ENCODE measurements around the gene ASB3. TPM values are rescaled to one million over a fixed set of nuclear protein-coding genes. Genes with fewer than 3 reads are reported as not detected.
A peak's percentile ranks its signal among the peaks of the same experiment; 100 is the strongest.

The ASB3 gene
- total RNA-seq, 3 donors from 2014 or later = 11.5 to 15.9 (median 12.8) TPM

DNA sequence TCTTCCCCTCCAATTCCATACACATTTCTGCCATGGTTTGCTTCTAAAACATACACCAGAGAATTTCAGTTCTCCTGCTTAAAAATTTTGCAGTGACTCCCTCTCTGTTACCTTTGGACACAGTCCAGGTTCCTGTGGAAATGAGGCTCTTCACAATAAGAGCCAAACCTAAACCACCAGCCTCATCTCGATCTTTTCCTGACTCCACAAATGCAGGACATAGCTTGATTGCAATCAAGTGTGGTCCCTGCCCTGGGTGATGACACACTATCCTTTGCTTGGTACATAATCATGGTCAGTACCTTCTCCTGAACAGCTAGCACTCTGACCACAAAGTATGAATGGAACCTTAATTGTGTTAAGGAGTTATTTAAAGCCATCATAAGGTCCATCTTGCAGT, 154.0 kb downstream of the ASB3 start:
- Mint-ChIP-seq H3K4me3 (no peak overlapping the region), H3K9me3 (no peaks in the 10 kb centered on the region), H3K27me3 (ENCODE audit: low read depth) (no peaks in the 10 kb centered on the region), H3K4me1 (ENCODE audit: low read depth) (no peaks in the 10 kb centered on the region), H3K36me3 (ENCODE audit: insufficient read depth) (no peaks in the 10 kb centered on the region)
- DNase-seq = no peak
- ATAC-seq = no peak

DNA sequence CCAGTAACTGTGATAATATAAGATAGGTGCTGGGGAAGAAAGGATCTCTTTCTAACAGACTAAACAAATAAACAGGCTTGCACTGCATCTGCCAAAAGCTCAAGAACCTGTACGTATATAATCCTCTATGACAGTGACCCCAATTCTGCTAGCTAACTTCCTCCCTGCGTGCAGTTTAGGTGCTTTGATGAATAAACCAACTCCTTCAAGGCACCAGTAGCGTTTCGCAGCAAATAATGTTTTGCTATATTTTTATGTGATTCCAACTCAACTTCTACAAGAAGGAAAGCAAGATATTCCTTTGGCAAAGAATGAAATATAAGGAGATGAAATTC, 154.7 kb downstream of the ASB3 start:
- Mint-ChIP-seq H3K36me3 (ENCODE audit: insufficient read depth) (no peaks in the 10 kb centered on the region), H3K27me3 (ENCODE audit: low read depth) (no peaks in the 10 kb centered on the region), H3K4me3 (no peak overlapping the region), H3K4me1 (ENCODE audit: low read depth) (no peaks in the 10 kb centered on the region), H3K9me3 (no peaks in the 10 kb centered on the region)
- DNase-seq (no peak), ATAC-seq (no peak)

GRCh38 chr2:53631313-53632125, 155.2 kb downstream of the ASB3 start:
- Mint-ChIP-seq H3K36me3 (ENCODE audit: insufficient read depth) (no peaks in the 10 kb centered on the region), H3K4me1 (ENCODE audit: low read depth) (no peaks in the 10 kb centered on the region), H3K4me3 (no peak overlapping the region), H3K9me3 (no peaks in the 10 kb centered on the region), H3K27me3 (ENCODE audit: low read depth) (no peaks in the 10 kb centered on the region)
- DNase-seq (no peak), ATAC-seq (peak in 1 of 2 donors; percentile 38)

GRCh38 chr2:53630026-53630606, 156.6 kb downstream of the ASB3 start:
- no peak overlapping the region for H3K4me3 Mint-ChIP-seq
- DNase-seq = no peak
- no peak for ATAC-seq

DNA sequence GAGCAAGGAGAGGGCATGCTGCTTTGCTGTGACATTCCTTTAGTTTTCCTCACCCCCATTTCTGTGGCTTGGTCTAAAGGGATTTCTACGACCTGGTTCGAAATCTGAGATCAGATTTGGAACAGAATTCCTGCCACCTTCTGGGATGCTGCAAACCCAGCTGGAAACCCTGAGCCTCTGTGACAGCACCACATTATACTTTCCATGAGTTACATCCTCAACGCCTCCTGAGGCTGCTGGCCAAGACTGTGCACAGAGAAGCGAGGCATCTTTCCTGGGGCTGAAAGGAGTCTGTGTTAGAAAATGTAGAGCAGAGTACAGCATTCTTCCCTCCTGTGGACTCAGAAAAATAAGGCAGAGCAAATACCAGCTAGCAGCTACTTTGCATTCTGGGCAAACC, 157.3 kb downstream of the ASB3 start:
- DNase-seq (no peak), ATAC-seq (no peak)
- Mint-ChIP-seq H3K36me3 (ENCODE audit: insufficient read depth) (no peaks in the 10 kb centered on the region), H3K4me1 (ENCODE audit: low read depth) (no peaks in the 10 kb centered on the region), H3K9me3 (no peaks in the 10 kb centered on the region), H3K4me3 (no peak overlapping the region), H3K27me3 (ENCODE audit: low read depth) (no peaks in the 10 kb centered on the region)

More at GRCh38 chr2:53630026-53630606, 156.6 kb downstream of the ASB3 start:
- H3K9me3 Mint-ChIP-seq = no peaks in the 10 kb centered on the region
- no peaks in the 10 kb centered on the region for H3K4me1 Mint-ChIP-seq (ENCODE audit: low read depth)
- H3K27me3 Mint-ChIP-seq (ENCODE audit: low read depth) = no peaks in the 10 kb centered on the region
- H3K36me3 Mint-ChIP-seq (ENCODE audit: insufficient read depth) = no peaks in the 10 kb centered on the region

- Mint-ChIP-seq H3K36me3 (ENCODE audit: insufficient read depth) (no peaks in the 10 kb centered on the region), H3K4me3 (no peak overlapping the region), H3K9me3 (no peaks in the 10 kb centered on the region), H3K4me1 (ENCODE audit: low read depth) (no peaks in the 10 kb centered on the region), H3K27me3 (ENCODE audit: low read depth) (no peaks in the 10 kb centered on the region)
- DNase-seq (no peak), ATAC-seq (no peak)
Observed at GRCh38 chr2:53629001-53629400, 157.8 kb downstream of the ASB3 start.

GRCh38 chr2:53622141-53622540, 164.6 kb downstream of the ASB3 start:
- Mint-ChIP-seq H3K27me3 (ENCODE audit: low read depth) (no peaks in the 10 kb centered on the region), H3K9me3 (no peaks in the 10 kb centered on the region), H3K36me3 (ENCODE audit: insufficient read depth) (no peaks in the 10 kb centered on the region), H3K4me3 (no peak overlapping the region), H3K4me1 (ENCODE audit: low read depth) (no peaks in the 10 kb centered on the region)
- DNase-seq = no peak
- no peak for ATAC-seq

DNA sequence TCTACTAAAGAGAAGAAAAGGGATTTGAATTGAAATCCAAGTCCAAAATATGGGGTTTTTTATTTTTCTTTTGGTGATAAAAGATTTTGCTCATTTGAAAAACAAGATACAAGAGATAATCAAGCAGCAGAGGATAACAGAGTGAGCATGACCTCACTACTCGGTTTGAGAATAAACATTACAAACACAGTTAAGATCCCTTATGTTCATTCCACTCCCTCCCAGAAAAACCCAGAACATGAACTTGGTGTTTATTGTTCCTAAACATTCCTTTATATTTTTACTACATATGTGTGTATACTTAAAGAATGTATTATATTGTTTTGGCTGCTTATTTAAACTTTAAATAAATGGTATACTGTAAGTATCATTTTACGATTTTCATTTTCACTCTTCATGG, 165.8 kb downstream of the ASB3 start:
- no peaks in the 10 kb centered on the region for H3K36me3 Mint-ChIP-seq (ENCODE audit: insufficient read depth)
- ATAC-seq = no peak
- H3K9me3 Mint-ChIP-seq = no peaks in the 10 kb centered on the region
- no peak overlapping the region for H3K4me3 Mint-ChIP-seq
- no peak for DNase-seq
- H3K4me1 Mint-ChIP-seq (ENCODE audit: low read depth) = no peaks in the 10 kb centered on the region
- no peaks in the 10 kb centered on the region for H3K27me3 Mint-ChIP-seq (ENCODE audit: low read depth)

Other genes starting within 250 kb of the ASB3 start
- 10 to 100 TPM; 26.9 to 33.3 (median 28.7) TPM for gene CHAC2, start 19.1 kb downstream of the ASB3 start, total RNA-seq
- 10 to 100 TPM; 18.7 to 19.7 (median 19.7) TPM for gene ERLEC1, start 91 bp upstream of the ASB3 start, total RNA-seq
- 1 to 10 TPM; 2.4 to 2.8 (median 2.4) TPM for gene GPR75, start 73.0 kb upstream of the ASB3 start, total RNA-seq
- gene PSME4, start 184.0 kb upstream of the ASB3 start, total RNA-seq = 10 to 100 TPM; 42.6 to 45.0 (median 43.7) TPM

Measured in activated T-cell treated with anti-CD3 and anti-CD28 coated beads, Interleukin-2, amount 50 U/mL, for 4 hours (primary cell).